Muscle of leg (tissue), 11 donors: ENCODE data around the gene ETS2. TPM values are rescaled to one million over a fixed set of nuclear protein-coding genes. Genes with fewer than 3 reads are reported as not detected.
A peak's percentile ranks its signal among the peaks of the same experiment; 100 is the strongest.

Experiments used
- DNase-seq: peaks from one replicate; pipeline ENCODE4 v3.0.0; 2013
- H3K27ac ChIP-seq: one replicate; pipeline ENCODE4 v1.5.1; 2013; ENCODE audit warnings: mild to moderate bottlenecking, low read length, control low read depth
- H3K27me3 ChIP-seq: one replicate; pipeline ENCODE4 v1.6.1; 2013; ENCODE audit warnings: low read length; ENCODE audit not compliant: control insufficient read depth, insufficient read depth
- H3K36me3 ChIP-seq: one replicate; pipeline ENCODE4 v1.6.1; 2013; ENCODE audit warnings: low read length; ENCODE audit not compliant: control insufficient read depth, insufficient read depth
- H3K4me1 ChIP-seq: one replicate; pipeline ENCODE4 v1.6.1; 2013; ENCODE audit warnings: low read length; ENCODE audit not compliant: control insufficient read depth, insufficient read depth
- H3K4me3 ChIP-seq: one replicate; pipeline ENCODE4 v1.5.1; 2013; ENCODE audit warnings: low read length, control low read depth
- H3K9me3 ChIP-seq: replicated peaks from 2 replicates; pipeline ENCODE4 v1.6.1; 2013; ENCODE audit warnings: low read depth, low read length; ENCODE audit not compliant: control insufficient read depth
- WGBS: methylation state at CpG from one replicate; pipeline ENCODE4 v1.1.5; 2013; ENCODE audit warnings: missing lambda C conversion rate; ENCODE audit not compliant: insufficient coverage; 5-methylcytosine and 5-hydroxymethylcytosine counted together
- polyA plus RNA-seq, 8 donors: library from polyadenylated mRNA; unstranded; fragments of 120-200 nt; gene quantifications; one replicate each; pipeline versions ENCODE4 v1.2.1 to v1.2.3, GENCODE V29; 2013; ENCODE audit warnings: inconsistent platforms in 1 of 8, low replicate concordance in 1 of 8; ENCODE audit not compliant: insufficient read length in 8 of 8, insufficient read depth in 1 of 8
- total RNA-seq: library from RNA; stranded (reverse); fragments of 120-200 nt; gene quantifications from one replicate; pipeline ENCODE4 v1.2.4, GENCODE V29; 2013

The ETS2 gene
- total and polyA plus RNA-seq, 9 donors, result 19.7 to 35.4 (median 27.0) TPM

- no peaks in the 10 kb centered on the region for H3K9me3 ChIP-seq
- peak; percentile 42 for DNase-seq
- H3K27me3 ChIP-seq, result no peaks in the 10 kb centered on the region
- H3K4me1 ChIP-seq, result peaks cover 11% of the 10 kb centered on the region
- H3K27ac ChIP-seq, result peak overlapping the region; percentile 74
- H3K36me3 ChIP-seq, result peaks cover 3% of the 10 kb centered on the region
- WGBS, result no CpG with 5 or more reads among the region's 2 CpGs
- peak overlapping the region; percentile 75 for H3K4me3 ChIP-seq
These were observed 1.7 kb downstream of the ETS2 start for GRCh38 chr21:38807441-38807871.

- 62% methylated on average over 4 of the region's 5 CpGs for whole genome bisulfite sequencing
- H3K27me3 ChIP-seq, result no peaks in the 10 kb centered on the region
- peaks cover 6% of the 10 kb centered on the region for H3K36me3 ChIP-seq
- peaks cover 11% of the 10 kb centered on the region for H3K4me1 ChIP-seq
- H3K4me3 ChIP-seq, result peak overlapping the region; percentile 75
- DNase-seq, result no peak
- H3K9me3 ChIP-seq, result no peaks in the 10 kb centered on the region
- peak overlapping the region; percentile 74 for H3K27ac ChIP-seq
These were observed 2.3 kb downstream of the ETS2 start for GRCh38 chr21:38807986-38808385.

GRCh38 chr21:38809198-38809878 lies 3.6 kb downstream of the ETS2 start:
- H3K36me3 ChIP-seq, result peaks cover 17% of the 10 kb centered on the region
- peak; percentile 71 for DNase-seq
- H3K4me1 ChIP-seq, result peaks cover 11% of the 10 kb centered on the region
- H3K4me3 ChIP-seq, result no peak overlapping the region
- no peak overlapping the region for H3K27ac ChIP-seq
- H3K27me3 ChIP-seq, result no peaks in the 10 kb centered on the region
- no CpG with 5 or more reads among the region's 2 CpGs for WGBS
- no peaks in the 10 kb centered on the region for H3K9me3 ChIP-seq

DNA sequence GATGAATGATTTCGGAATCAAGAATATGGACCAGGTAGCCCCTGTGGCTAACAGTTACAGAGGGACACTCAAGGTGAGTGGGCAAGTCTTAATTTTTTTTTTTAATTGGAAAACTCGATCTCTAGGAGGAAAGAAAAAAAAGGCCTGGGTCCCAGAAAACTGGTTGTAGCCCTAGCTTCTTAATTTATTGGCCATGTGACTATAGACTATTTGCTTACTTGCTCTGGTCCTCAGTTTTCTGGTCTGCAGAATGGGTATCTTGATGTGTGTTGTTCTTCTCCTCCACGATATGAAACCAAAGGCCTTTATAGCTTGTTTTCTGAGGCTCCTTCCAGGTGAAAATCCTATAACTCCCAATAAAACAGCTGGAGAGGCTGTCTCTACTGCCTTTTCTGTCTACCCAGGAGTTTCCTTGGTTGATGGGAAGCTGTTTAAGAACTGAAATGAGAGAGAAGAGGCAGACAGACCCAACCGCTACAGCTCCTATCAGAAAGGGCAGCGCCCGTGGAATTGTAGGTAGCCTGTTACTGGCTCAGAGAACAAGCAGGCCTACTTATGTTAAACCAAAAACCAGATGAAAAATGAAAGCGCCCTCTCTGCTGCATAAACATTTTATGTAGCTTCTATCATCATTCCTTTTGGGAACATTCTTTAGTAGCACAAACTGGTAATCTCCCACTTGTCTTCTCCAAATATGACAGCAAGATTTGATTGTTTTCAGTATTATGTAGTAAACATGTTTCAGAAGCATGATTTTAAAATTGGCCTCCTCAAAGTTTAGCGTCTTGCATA lies 4.5 kb downstream of the ETS2 start:
- no peaks in the 10 kb centered on the region for H3K9me3 ChIP-seq
- DNase-seq, result no peak
- H3K4me1 ChIP-seq, result peaks cover 4% of the 10 kb centered on the region
- no peak overlapping the region for H3K4me3 ChIP-seq
- no peaks in the 10 kb centered on the region for H3K27me3 ChIP-seq
- peaks cover 26% of the 10 kb centered on the region for H3K36me3 ChIP-seq
- WGBS, result 75% methylated on average over 4 of the region's 8 CpGs
- H3K27ac ChIP-seq, result no peak overlapping the region

DNA sequence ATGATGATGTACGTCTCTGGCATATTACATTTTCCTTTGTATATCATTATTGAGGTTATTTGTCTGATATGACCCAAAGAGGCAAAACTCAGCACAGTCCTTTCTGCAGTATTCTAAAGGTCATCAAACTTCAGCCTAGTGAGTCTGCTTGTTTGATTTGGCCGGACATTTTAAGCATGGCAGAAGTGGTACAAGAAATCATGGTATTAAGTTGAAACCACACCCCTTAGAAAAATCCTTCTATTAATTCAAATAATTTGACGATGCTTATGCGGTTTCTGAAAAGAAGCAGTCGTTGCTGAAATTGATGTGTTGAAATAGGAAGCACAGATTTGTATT lies 5.1 kb downstream of the ETS2 start:
- 60% methylated on average over 2 of the region's 5 CpGs for WGBS
- no peak for DNase-seq
- Histone ChIP-seq H3K4me1 (peaks cover 3% of the 10 kb centered on the region), H3K36me3 (peaks cover 27% of the 10 kb centered on the region), H3K4me3 (no peak overlapping the region), H3K9me3 (no peaks in the 10 kb centered on the region), H3K27ac (no peak overlapping the region), H3K27me3 (no peaks in the 10 kb centered on the region)

- Histone ChIP-seq H3K27me3 (no peaks in the 10 kb centered on the region), H3K9me3 (no peaks in the 10 kb centered on the region), H3K4me3 (no peak overlapping the region), H3K36me3 (peaks cover 30% of the 10 kb centered on the region), H3K27ac (no peak overlapping the region), H3K4me1 (peaks cover 3% of the 10 kb centered on the region)
- 80% methylated on average over 1 of the region's 8 CpGs for WGBS
- no peak for DNase-seq
These were observed 5.5 kb downstream of the ETS2 start for GRCh38 chr21:38811257-38811656.

DNA sequence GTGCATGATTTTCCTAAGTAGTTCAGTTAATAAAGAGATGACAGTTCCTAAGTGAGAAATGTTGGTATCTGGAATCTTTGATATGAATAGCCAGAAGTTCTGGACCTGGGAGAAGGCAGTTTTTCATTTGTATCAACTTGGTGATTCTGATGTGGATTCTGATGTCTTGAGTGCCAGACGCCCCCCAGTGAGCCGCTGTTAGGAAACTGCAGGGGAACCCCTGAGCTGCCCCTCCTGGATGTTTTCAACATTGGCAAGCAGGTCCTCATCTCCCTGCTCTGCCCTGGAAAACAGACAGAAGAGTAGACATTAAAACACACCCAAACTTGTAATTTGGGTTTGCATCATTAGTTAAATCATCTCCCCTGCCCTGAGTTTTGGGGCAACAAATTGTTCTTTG lies 7.4 kb downstream of the ETS2 start:
- DNase-seq, result no peak
- Histone ChIP-seq H3K4me3 (no peak overlapping the region), H3K27ac (no peak overlapping the region)

DNA sequence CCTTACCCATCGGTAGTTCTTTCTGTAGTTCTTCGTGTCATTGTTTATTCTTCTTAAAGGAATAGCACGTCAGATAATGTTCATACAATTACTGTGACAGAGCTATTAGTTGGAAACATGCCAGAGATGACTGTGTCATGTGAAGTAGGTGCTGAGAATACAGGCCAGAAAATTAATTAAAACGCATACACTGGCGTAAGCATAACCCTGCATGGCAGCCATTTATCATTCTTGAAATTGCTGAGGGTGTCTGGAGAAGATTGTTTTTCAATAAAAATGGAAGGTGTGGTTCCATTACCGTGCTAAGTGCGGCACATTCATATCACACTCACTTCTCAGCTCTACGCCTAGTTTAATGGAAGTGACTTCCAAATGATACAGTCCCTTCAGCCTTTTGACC lies 7.8 kb downstream of the ETS2 start:
- no peak overlapping the region for H3K4me3 ChIP-seq
- no peak overlapping the region for H3K27ac ChIP-seq
- DNase-seq, result no peak
- peaks cover 51% of the 10 kb centered on the region for H3K36me3 ChIP-seq
- no CpG with 5 or more reads among the region's 8 CpGs for WGBS
- no peaks in the 10 kb centered on the region for H3K4me1 ChIP-seq
- no peaks in the 10 kb centered on the region for H3K27me3 ChIP-seq
- H3K9me3 ChIP-seq, result no peaks in the 10 kb centered on the region

More for the DNA sequence above, 7.4 kb downstream of the ETS2 start:
- Histone ChIP-seq H3K27me3 (no peaks in the 10 kb centered on the region), H3K9me3 (no peaks in the 10 kb centered on the region), H3K36me3 (peaks cover 47% of the 10 kb centered on the region), H3K4me1 (no peaks in the 10 kb centered on the region)
- 100% methylated on average over 1 of the region's 2 CpGs for WGBS

GRCh38 chr21:38814126-38815059 lies 8.7 kb downstream of the ETS2 start:
- Histone ChIP-seq H3K4me3 (no peak overlapping the region), H3K4me1 (no peaks in the 10 kb centered on the region), H3K27me3 (no peaks in the 10 kb centered on the region), H3K9me3 (no peaks in the 10 kb centered on the region), H3K27ac (no peak overlapping the region), H3K36me3 (peaks cover 58% of the 10 kb centered on the region)
- DNase-seq, result no peak
- WGBS, result 85% methylated on average over 10 of the region's 16 CpGs

DNA sequence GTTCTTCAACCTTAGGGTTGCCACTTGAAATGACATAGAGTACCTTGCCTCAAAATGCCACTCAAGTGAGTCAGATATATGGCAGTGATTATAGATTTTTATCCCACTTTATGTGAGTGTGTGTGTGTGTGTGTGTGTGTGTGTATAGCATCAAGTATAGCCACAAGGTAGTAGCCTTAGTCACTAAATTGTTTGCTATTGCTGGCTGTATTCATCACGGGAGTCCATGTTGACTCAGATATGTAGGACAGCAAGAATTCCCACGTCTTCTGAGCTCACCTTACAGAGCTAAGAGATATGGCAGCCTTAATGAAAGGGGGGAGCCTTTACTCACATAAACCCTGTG lies 9.3 kb downstream of the ETS2 start:
- H3K4me3 ChIP-seq, result no peak overlapping the region
- H3K9me3 ChIP-seq, result no peaks in the 10 kb centered on the region
- H3K27ac ChIP-seq, result no peak overlapping the region
- peaks cover 64% of the 10 kb centered on the region for H3K36me3 ChIP-seq
- H3K27me3 ChIP-seq, result no peaks in the 10 kb centered on the region
- H3K4me1 ChIP-seq, result no peaks in the 10 kb centered on the region
- no peak for DNase-seq
- no CpG with 5 or more reads among the region's 2 CpGs for WGBS
